Uterus (tissue), 4 donors: ENCODE results near the gene GALNT11. TPM values are rescaled to one million over a fixed set of nuclear protein-coding genes. Genes with fewer than 3 reads are reported as not detected.

ENCODE experiments used
- DNase-seq, 2 donors: peaks; one replicate each; pipeline ENCODE4 v3.0.0-alpha.2; 2019 to 2020
- H3K27ac ChIP-seq, 2 donors: fragments of 200-600 bp; sonication (generic); 1 replicate in 1 of 2; 2 replicates in 1 of 2; pipeline ENCODE4 v1.5.1; 2016 to 2018
- H3K27me3 ChIP-seq, 2 donors: fragments of 200-600 bp; sonication (generic); one replicate each; pipeline ENCODE4 v1.5.1; 2018 to 2019; ENCODE audit warnings: control low read depth in 1 of 2
- H3K36me3 ChIP-seq, 2 donors: fragments of 200-600 bp; sonication (generic); one replicate each; pipeline ENCODE4 v1.5.1; 2019; ENCODE audit warnings: control low read depth in 1 of 2
- H3K4me1 ChIP-seq, 2 donors: fragments of 200-600 bp; sonication (generic); one replicate each; pipeline ENCODE4 v1.5.1; 2018 to 2019; ENCODE audit warnings: control low read depth in 1 of 2
- H3K4me3 ChIP-seq, 2 donors: fragments of 200-600 bp; sonication (generic); 1 replicate in 1 of 2; 2 replicates in 1 of 2; pipeline ENCODE4 v1.5.1; 2018 to 2019; ENCODE audit warnings: mild to moderate bottlenecking in 1 of 2
- H3K9me3 ChIP-seq, 2 donors: fragments of 200-600 bp; sonication (generic); one replicate each; pipeline ENCODE4 v1.5.1; 2019; ENCODE audit warnings: control low read depth in 1 of 2
- CTCF ChIP-seq, 4 experiments: fragments of 200-600 bp in 2 of 4; fragments of 450-650 bp in 2 of 4; sonication (generic) in 2 of 4; IDR thresholded peaks; one replicate each; pipeline ENCODE4 v1.5.1; 2016 to 2019; ENCODE audit warnings: antibody characterized with exemption in 4 of 4, mild to moderate bottlenecking in 2 of 4, moderate library complexity in 1 of 4
- POLR2A ChIP-seq, 2 donors: fragments of 450-650 bp; IDR thresholded peaks; one replicate each; pipeline ENCODE4 v1.6.1; 2016; ENCODE audit warnings: antibody characterized with exemption in 2 of 2, mild to moderate bottlenecking in 1 of 2, moderate library complexity in 1 of 2
- intact Hi-C: fragments of 100-400 bp; cut with DNase I; formaldehyde crosslinking; loops from one replicate; pipeline ENCODE4 v1.15.1; 2023; ENCODE audit warnings: low total_unique reads
- total RNA-seq, 4 donors: library from RNA; depleted of rRNA in 3 of 4; stranded (reverse); fragments of >200 nt in 3 of 4; gene quantifications; one replicate each; pipeline versions ENCODE4 v1.1.0 to v1.2.4, GENCODE V29; 2014 to 2023
- donor health status: DM: yes; HTN: yes; CAD: no.

The GALNT11 gene
- total RNA-seq, 4 donors from 2014 or later = 30.3 to 91.9 (median 34.4) TPM

- Histone ChIP-seq H3K4me3 (no peak overlapping the region), H3K36me3 (no peaks in the 10 kb centered on the region), H3K4me1 (no peaks in the 10 kb centered on the region), H3K9me3 (no peaks in the 10 kb centered on the region), H3K27ac (no peak overlapping the region), H3K27me3 (no peaks in the 10 kb centered on the region)
- intact Hi-C loops = no loop called here
- no peak for DNase-seq
- TF ChIP-seq POLR2A (IDR thresholded peaks at IDR 0.05) (no peak), CTCF (IDR thresholded peaks at IDR 0.05) (no peak)
Observed at GRCh38 chr7:151987748-151988529, 37.5 kb upstream of the GALNT11 start.

GRCh38 chr7:151992375-151992774, 33.1 kb upstream of the GALNT11 start:
- no peaks in the 10 kb centered on the region for H3K27me3 ChIP-seq
- no peaks in the 10 kb centered on the region for H3K4me1 ChIP-seq
- H3K27ac ChIP-seq = no peak overlapping the region
- H3K9me3 ChIP-seq = no peaks in the 10 kb centered on the region
- DNase-seq = peak; percentile 18 to 31
- H3K4me3 ChIP-seq = no peak overlapping the region
- TF ChIP-seq CTCF (IDR thresholded peaks at IDR 0.05) (peak in 2 of 4 experiments; percentile 11 to 17), POLR2A (IDR thresholded peaks at IDR 0.05) (no peak)
- H3K36me3 ChIP-seq = no peaks in the 10 kb centered on the region
- intact Hi-C loops = no loop called here

- Histone ChIP-seq H3K36me3 (no peaks in the 10 kb centered on the region), H3K4me3 (no peak overlapping the region), H3K27ac (no peak overlapping the region), H3K27me3 (no peaks in the 10 kb centered on the region), H3K9me3 (no peaks in the 10 kb centered on the region), H3K4me1 (no peaks in the 10 kb centered on the region)
- intact Hi-C loops = no loop called here
- no peak for DNase-seq
- TF ChIP-seq POLR2A (IDR thresholded peaks at IDR 0.05) (no peak), CTCF (IDR thresholded peaks at IDR 0.05) (no peak)
Observed at GRCh38 chr7:151993977-151994676, 31.3 kb upstream of the GALNT11 start.

DNA sequence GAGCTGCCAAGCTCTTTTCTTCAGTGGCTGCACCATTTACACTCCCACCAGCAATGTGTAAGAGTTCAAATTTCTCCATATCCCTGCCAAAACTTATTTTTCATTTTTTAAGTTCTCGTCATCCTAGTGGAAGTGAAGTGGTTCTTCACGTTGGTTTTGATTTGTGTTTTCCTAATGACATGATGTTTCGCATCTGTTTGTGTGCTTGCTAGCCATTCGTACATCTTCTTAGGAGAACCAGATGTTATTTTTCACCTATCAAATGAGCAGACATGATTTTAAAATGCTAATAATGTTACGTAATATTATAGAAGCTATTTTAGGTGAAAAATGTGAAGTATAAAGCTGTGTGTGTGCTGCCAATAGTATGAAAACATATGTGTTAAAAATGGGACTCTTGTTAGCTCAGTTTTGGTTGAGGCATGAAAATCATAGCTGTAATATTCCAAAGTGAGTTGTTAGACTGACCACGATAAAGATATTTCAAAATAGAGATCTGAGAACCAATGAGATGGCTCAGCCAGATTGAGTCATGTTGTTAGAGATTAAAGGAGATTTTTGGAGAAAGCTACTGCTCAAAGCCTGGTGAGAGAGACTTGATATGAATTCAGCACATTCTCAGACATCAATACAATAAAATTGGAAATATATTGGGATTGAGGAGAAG, 25.9 kb upstream of the GALNT11 start:
- Histone ChIP-seq H3K36me3 (no peaks in the 10 kb centered on the region), H3K9me3 (no peaks in the 10 kb centered on the region), H3K4me3 (no peak overlapping the region), H3K27me3 (no peaks in the 10 kb centered on the region), H3K4me1 (no peaks in the 10 kb centered on the region), H3K27ac (peak overlapping the region in 1 of 2 donors; percentile 24)
- TF ChIP-seq CTCF (IDR thresholded peaks at IDR 0.05) (no peak), POLR2A (IDR thresholded peaks at IDR 0.05) (no peak)
- intact Hi-C loops = no loop called here
- no peak for DNase-seq

DNA sequence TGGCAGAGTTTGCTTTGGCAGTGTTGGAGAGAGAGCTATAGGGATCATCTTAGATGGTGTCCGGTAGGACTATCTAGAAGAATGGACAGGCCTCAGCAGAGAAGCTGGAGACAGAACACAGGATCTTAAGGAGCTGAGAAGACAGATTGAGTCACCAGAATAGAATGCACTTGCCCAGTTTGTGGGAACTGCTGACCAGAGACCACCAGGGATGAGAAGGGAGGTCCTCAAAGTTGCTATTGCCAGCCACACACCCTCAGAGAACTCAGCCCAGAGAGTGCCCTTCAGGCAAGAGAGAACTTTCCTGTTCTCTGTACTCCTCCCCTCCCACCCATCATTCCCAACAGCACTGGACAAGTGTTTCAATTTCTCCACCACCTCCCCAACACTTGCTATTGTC, 25.3 kb upstream of the GALNT11 start:
- no peaks in the 10 kb centered on the region for H3K27me3 ChIP-seq
- H3K27ac ChIP-seq = peak overlapping the region in 1 of 2 donors; percentile 24
- no peak for DNase-seq
- H3K4me1 ChIP-seq = no peaks in the 10 kb centered on the region
- H3K4me3 ChIP-seq = no peak overlapping the region
- intact Hi-C loops = no loop called here
- H3K36me3 ChIP-seq = no peaks in the 10 kb centered on the region
- TF ChIP-seq POLR2A (IDR thresholded peaks at IDR 0.05) = no peak
- TF ChIP-seq CTCF (IDR thresholded peaks at IDR 0.05) = no peak
- H3K9me3 ChIP-seq = no peaks in the 10 kb centered on the region
